Fibroblast of peridontal ligament (primary cell): Measurements from ENCODE around the gene BYSL.

Experiments
- DNase-seq: peaks from one replicate; pipeline ENCODE4 v3.0.0-alpha.2; 2010; ENCODE audit errors: extremely low read depth

BYSL gene

GRCh38 chr6:41976794-41977484 lies 55.6 kb downstream of the BYSL start:
- peak; percentile 35 for DNase-seq
